Subcutaneous abdominal adipose tissue (tissue), 5 donors: Measurements from ENCODE around the gene DAD1.

ENCODE experiments used
- H3K27ac ChIP-seq: one replicate; pipeline ENCODE4 v1.7.0; 2013; ENCODE audit warnings: low read depth, mild to moderate bottlenecking, inconsistent platforms, low read length, moderate library complexity
- H3K27me3 ChIP-seq, 5 donors: one replicate each; pipeline ENCODE4 v1.7.0; 2013; ENCODE audit warnings: low read length in 5 of 5, inconsistent platforms in 1 of 5; ENCODE audit not compliant: control insufficient read depth in 5 of 5, insufficient read depth in 4 of 5
- H3K36me3 ChIP-seq, 5 donors: one replicate each; pipeline ENCODE4 v1.7.0; 2013; ENCODE audit warnings: low read length in 5 of 5; ENCODE audit not compliant: control insufficient read depth in 5 of 5, insufficient read depth in 5 of 5
- H3K4me1 ChIP-seq, 5 donors: one replicate each; pipeline ENCODE4 v1.7.0; 2013; ENCODE audit warnings: low read length in 5 of 5, mild to moderate bottlenecking in 3 of 5, moderate library complexity in 1 of 5; ENCODE audit not compliant: control insufficient read depth in 5 of 5, insufficient read depth in 5 of 5
- H3K4me3 ChIP-seq, 5 donors: one replicate each; pipeline ENCODE4 v1.7.0; 2013; ENCODE audit warnings: low read length in 5 of 5, low read depth in 1 of 5
- H3K9ac ChIP-seq, 5 donors: one replicate each; pipeline ENCODE4 v1.7.0; 2013; ENCODE audit warnings: low read length in 5 of 5, mild to moderate bottlenecking in 4 of 5, moderate library complexity in 3 of 5
- H3K9me3 ChIP-seq, 5 donors: one replicate each; pipeline ENCODE4 v1.7.0; 2013; ENCODE audit warnings: low read length in 5 of 5; ENCODE audit not compliant: control insufficient read depth in 5 of 5
- donor health status: healthy.
- donor health status: healthy.
- donor health status: healthy.
- donor health status: healthy.
- donor health status: healthy.

Gene DAD1

DNA sequence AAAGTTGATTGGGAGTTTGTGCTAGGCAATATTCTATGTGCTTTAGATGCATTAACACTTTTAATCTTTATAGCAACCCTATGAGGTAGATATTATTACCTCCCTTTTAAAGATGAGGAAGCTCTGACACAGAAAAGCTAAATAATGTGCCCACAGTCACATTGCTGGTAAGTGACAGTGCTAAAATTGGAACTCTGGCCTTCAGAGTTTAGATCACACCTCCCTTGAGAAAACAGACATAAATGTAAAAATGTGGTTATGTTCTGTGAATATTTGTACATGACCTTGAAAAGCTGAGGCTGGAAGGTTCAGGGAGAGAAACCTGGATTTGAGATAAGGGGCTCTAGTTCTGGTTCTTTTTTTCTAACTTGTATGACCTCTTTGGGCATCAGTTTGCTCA is 11.0 kb upstream of the DAD1 start:
- no peaks in the 10 kb centered on the region for H3K9me3 ChIP-seq
- peaks cover 7 to 36% (median 34%) of the 10 kb centered on the region in 5 donors for H3K36me3 ChIP-seq
- no peaks in the 10 kb centered on the region for H3K27me3 ChIP-seq
- no peak overlapping the region for H3K27ac ChIP-seq
- H3K4me1 ChIP-seq: peaks cover 8 to 33% (median 27%) of the 10 kb centered on the region in 5 donors
- no peak overlapping the region for H3K4me3 ChIP-seq
- H3K9ac ChIP-seq: peak overlapping the region in 1 of 5 donors; percentile 43

DNA sequence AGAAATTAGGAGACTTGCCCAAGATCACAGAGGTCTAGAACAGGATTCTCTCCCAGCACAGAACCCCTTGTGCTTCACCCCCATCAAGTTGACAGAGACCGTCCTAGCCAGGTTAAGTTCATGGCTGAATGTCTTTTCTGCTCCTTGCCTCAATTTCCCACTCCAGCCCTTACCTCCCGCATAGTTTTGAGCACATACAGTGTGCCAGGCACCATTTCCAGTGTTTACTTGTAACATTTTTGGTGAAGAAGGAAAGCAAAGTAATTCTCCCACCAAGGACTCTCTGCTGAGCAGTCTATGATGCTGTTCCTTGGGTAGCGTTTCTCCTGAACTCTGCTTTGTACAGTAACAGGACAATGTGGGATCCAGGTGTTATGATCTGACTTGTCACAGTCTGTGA is 10.3 kb upstream of the DAD1 start:
- peak overlapping the region; percentile 85 for H3K27ac ChIP-seq
- no peaks in the 10 kb centered on the region for H3K9me3 ChIP-seq
- H3K4me1 ChIP-seq: peaks cover 8 to 33% (median 27%) of the 10 kb centered on the region in 5 donors
- H3K36me3 ChIP-seq: peaks cover 7 to 29% (median 27%) of the 10 kb centered on the region in 5 donors
- no peaks in the 10 kb centered on the region for H3K27me3 ChIP-seq
- H3K9ac ChIP-seq: peak overlapping the region; percentile 47 to 95 (median 81)
- peak overlapping the region; percentile 68 to 98 (median 94) for H3K4me3 ChIP-seq

DNA sequence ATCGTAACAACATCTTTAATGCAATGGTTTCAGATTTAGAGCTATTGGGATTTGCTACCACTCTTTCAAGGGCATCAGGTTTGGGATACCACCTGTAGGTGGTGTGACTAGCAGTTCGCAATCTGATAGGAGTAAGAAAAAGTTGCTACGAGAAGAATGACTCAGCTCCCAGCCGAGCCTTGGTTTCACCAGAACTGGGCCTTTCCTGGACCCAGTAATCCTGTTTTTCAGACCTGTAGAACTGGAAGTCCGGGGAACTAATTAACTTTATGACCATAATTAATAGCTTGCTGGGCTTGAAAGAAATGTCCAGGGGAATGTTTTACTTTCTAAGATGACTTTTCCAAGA is 9.8 kb upstream of the DAD1 start:
- Histone ChIP-seq H3K27ac (peak overlapping the region; percentile 85), H3K36me3 (peaks cover 7 to 26% (median 25%) of the 10 kb centered on the region in 5 donors), H3K4me3 (peak overlapping the region; percentile 68 to 98 (median 94)), H3K27me3 (no peaks in the 10 kb centered on the region), H3K4me1 (peaks cover 8 to 33% (median 27%) of the 10 kb centered on the region in 5 donors), H3K9me3 (no peaks in the 10 kb centered on the region), H3K9ac (peak overlapping the region; percentile 47 to 95 (median 91))

DNA sequence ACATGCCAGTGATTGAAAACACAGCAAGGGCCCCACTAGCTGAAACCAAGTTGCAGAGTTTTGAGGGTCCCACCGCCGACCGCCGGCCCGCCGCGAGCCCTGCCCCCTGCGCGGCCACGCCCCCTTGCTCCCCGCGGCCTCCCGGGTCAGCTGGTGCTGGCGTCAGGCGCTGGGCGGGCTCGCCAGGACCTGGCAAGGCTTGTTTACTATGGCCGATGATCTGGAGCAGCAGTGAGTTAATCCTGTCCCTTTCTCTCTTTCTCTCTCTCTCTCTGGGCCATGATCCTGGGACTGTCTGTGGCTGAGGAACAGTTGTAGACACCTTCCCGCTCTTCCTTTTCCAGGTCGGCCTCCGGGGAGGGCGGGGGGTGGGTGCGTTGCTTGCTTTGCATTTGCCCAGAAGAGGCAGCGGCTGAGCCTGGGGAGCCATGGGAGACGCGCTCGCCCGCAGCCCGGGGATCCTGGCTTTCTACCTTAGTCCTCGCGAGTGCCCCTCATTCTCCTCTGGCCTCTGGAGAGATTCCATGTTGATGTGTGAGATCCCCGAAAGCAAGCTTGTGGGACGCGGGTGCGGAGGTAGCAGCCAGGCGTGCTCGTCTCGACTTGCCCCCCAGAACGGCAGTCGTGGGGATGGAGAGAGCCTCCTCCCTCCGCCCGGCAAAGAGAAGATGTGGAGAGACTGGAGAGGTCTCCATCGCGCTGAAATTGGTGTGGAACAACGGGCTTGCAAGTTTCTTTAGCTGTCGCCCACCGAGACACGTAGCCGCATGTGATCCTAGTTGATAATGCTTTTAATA is 9.3 kb upstream of the DAD1 start, which contains the start of gene ABHD4:
ABHD4 (plus strand) TSS at position 202 of the 797 bp plus-strand sequence; CDS start at position 209, 7 bp downstream.
- H3K27ac ChIP-seq: peak within 1 kb of the TSS; percentile 85
- H3K4me3 ChIP-seq: peak within 1 kb of the TSS; percentile 68 to 98 (median 94)
- H3K9me3 ChIP-seq: no peaks in the 10 kb centered on the region
- peaks cover 8 to 33% (median 27%) of the 10 kb centered on the region in 5 donors for H3K4me1 ChIP-seq
- peaks cover 5 to 20% (median 19%) of the 10 kb centered on the region in 5 donors for H3K36me3 ChIP-seq
- H3K9ac ChIP-seq: peak within 1 kb of the TSS; percentile 47 to 95 (median 91)
- no peaks in the 10 kb centered on the region for H3K27me3 ChIP-seq

DNA sequence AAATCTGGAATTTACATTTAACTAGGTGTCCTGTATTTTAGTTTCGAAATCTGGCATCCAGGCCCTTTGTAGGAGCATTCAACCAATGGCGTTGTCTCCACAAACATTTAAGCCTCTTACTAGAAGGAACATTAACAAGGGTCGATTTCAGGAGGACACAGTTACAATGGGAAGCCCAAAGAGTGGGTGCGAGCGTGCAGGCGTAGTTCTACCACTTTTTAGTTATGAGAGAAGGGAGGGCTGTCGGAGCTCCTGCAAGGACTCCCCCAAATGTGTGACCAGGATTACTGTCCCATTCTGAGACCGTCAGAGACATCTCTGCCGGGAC is 8.7 kb upstream of the DAD1 start:
- peaks cover 2 to 14% (median 14%) of the 10 kb centered on the region in 5 donors for H3K36me3 ChIP-seq
- H3K4me3 ChIP-seq: peak overlapping the region; percentile 68 to 98 (median 94)
- no peaks in the 10 kb centered on the region for H3K27me3 ChIP-seq
- peaks cover 8 to 33% (median 27%) of the 10 kb centered on the region in 5 donors for H3K4me1 ChIP-seq
- no peaks in the 10 kb centered on the region for H3K9me3 ChIP-seq
- H3K27ac ChIP-seq: peak overlapping the region; percentile 85
- peak overlapping the region; percentile 35 to 95 (median 81) for H3K9ac ChIP-seq

DNA sequence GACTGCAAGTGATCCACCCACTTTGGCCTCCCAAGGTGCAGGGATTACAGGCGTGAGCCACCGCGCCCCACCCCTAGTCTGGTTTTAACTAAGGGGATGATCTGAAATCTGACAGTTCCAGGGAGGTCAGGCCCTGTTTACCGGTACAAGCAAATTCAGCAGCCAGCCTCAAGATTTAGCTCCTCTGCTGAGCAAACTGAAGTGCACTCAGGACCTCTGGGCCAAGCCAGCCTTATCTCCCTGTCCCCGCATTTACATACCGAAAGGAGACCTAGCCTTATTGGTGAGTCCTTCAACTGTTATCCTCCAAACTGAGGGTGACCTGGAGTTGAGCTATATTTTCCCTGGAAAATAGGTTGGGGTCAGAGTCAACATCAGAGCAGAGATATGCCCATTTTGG is 8.2 kb upstream of the DAD1 start:
- Histone ChIP-seq H3K36me3 (peaks cover 0 to 9% (median 9%) of the 10 kb centered on the region in 5 donors), H3K4me3 (peak overlapping the region; percentile 68 to 98 (median 94)), H3K27me3 (no peaks in the 10 kb centered on the region), H3K27ac (no peak overlapping the region), H3K4me1 (peaks cover 8 to 33% (median 27%) of the 10 kb centered on the region in 5 donors), H3K9ac (peak overlapping the region in 2 of 5 donors; percentile 81 to 95), H3K9me3 (no peaks in the 10 kb centered on the region)

DNA sequence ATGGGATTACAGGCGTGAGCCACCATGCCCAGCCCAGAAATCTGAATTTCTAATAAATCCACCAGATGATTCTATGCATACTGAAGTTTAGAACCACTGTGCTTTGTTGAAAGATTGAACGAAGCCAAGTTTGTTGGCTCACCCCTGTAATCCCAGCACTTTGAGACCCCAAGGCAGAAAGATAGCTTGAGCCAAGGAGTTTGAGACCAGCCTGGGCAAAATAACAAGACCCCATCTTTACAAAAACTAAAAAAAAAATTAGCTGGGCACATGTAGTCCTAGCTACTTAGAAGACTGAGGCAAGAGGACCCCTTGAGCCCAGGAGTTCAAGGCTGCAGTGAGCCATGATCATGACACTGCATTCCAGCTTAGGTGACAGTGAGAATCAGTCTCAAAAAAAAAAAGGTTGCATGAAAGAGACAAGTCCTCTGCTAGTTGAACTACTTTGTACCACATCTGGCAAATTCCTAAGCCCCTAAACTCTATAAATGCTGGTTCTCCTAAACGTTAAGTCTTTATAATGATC is 7.4 kb upstream of the DAD1 start:
- Histone ChIP-seq H3K9me3 (no peaks in the 10 kb centered on the region), H3K4me1 (peaks cover 8 to 33% (median 27%) of the 10 kb centered on the region in 5 donors), H3K9ac (no peak overlapping the region), H3K36me3 (peaks cover 0 to under 1% (median under 1%) of the 10 kb centered on the region in 5 donors), H3K4me3 (no peak overlapping the region), H3K27me3 (no peaks in the 10 kb centered on the region), H3K27ac (no peak overlapping the region)

DNA sequence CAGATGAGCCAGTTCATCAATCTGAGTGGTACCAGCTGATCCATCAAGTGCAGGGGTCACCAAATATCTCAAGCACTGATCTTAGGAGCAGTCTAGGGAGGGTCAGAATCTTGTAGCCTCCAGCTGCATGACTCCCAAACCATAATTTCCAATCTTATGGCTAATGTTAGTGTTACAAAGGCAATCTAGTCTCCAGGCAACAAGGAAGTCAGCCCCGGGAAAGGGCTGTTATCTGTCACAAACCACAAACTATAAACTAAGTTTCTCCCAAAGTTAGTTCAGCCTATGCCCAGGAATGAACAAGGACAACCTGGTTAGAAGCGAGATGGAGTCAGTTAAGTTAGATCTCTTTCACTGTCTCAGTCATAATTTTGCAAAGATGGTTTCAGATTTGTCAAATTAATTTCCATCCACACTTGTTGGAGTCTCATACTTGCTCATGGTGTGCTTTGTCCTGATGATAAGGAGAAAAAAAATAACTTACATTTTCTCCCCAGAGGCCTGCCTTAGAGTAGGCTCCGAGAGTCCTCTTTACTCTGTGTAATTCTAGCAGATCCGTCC is 5.2 kb upstream of the DAD1 start:
- Histone ChIP-seq H3K27me3 (no peaks in the 10 kb centered on the region), H3K9ac (no peak overlapping the region), H3K4me1 (peaks cover 4 to 28% (median 21%) of the 10 kb centered on the region in 5 donors), H3K27ac (no peak overlapping the region), H3K36me3 (no peaks in the 10 kb centered on the region), H3K9me3 (no peaks in the 10 kb centered on the region), H3K4me3 (no peak overlapping the region)

DNA sequence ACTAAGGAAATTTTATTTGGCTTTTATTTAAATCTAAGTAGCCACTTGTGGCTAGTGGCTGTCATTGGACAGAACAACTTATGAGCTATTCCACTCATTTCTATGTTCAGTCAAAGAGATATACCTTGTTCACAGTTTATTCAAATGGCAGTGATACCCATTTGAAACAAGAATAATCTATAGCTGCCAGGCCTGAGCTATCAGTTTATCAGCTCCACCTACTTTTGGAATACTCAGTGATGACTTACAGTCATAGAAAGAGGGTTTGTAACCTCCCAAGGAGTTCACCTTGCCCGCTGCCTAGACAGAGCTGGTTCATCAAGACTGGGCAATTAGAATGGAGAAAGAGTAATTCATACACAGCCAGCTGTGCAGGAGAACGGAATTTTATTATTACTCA is 4.6 kb upstream of the DAD1 start:
- no peak overlapping the region for H3K4me3 ChIP-seq
- no peak overlapping the region for H3K9ac ChIP-seq
- peaks cover 0 to 23% (median 16%) of the 10 kb centered on the region in 5 donors for H3K4me1 ChIP-seq
- H3K27me3 ChIP-seq: no peaks in the 10 kb centered on the region
- H3K36me3 ChIP-seq: no peaks in the 10 kb centered on the region
- H3K27ac ChIP-seq: no peak overlapping the region
- H3K9me3 ChIP-seq: no peaks in the 10 kb centered on the region

DNA sequence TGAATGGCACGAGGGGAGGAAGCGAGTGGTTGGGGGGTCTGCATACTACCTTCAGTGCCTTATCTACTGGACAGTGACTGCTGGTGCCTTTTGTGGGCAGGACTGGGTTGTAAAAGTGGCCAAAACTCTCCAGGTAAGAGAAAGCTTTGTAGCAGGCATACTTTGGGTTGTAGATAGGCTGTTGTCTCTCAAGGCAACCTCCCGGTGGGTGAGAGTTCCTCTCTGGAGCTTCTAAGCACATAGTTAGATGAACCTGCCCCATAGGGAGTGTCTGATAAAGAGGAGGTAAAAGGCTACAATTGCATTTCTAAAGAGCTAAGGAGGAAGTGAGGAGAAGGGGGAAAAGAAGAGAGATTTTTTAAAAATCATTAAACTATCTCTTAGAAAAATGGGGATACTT is 4.2 kb upstream of the DAD1 start:
- no peak overlapping the region for H3K27ac ChIP-seq
- H3K9me3 ChIP-seq: no peaks in the 10 kb centered on the region
- no peaks in the 10 kb centered on the region for H3K36me3 ChIP-seq
- H3K27me3 ChIP-seq: no peaks in the 10 kb centered on the region
- peaks cover 0 to 24% (median 18%) of the 10 kb centered on the region in 5 donors for H3K4me1 ChIP-seq
- no peak overlapping the region for H3K4me3 ChIP-seq
- H3K9ac ChIP-seq: no peak overlapping the region
